Measurements from ENCODE around the gene ZNF414. TPM values are rescaled to one million over a fixed set of nuclear protein-coding genes. Genes with fewer than 3 reads are reported as not detected.

Gene ZNF414
- total and polyA plus RNA-seq, 9 of the 15 experiments (the other 6 are each of a cell fraction or from before 2014, with no cell fraction given), result 0.03 to 27.2 (median 2.2) TPM; not detected in 2

DNA sequence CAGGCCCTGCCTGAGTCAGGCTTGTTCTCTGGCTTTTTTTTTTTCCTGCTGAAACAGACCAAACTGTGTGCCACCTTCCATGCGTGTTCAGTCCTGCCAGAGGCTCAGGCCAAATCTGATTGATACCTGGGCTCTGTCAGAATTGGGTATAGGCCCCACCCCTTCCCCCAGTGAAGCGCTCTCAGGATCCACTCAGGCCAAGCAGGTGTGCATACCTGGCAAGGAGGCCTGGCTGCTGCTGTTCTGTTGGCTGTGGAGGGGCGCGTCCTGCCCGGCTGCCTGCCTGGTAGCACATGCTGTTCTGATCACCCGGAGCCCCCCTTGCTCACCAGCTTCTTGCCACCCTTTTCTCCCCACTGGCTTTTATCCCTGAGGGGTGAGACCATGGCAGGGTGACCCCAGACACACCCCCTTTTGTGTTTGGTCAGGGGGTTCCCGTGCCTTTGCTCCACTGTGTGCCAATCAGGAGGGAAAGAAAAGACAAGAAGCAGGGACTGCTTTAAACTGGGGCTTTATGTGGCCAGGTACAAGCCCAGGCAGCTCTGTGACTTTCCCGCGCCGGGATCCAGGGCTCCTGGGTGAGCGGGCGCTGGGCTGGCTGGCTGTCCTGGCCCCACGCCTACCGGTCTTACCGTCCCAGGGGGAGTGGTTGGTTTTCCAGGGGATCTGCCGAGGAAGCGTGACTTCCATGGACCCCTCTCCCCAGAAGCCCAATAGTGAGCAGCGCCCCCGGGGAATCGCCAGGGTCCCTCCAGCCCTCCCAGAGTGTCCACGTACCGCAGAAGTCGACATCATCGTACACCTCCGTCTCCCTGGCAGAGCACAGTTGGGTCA is 24.2 kb downstream of the ZNF414 start (continued):
- TF ChIP-seq ZZZ3 (IDR thresholded peaks at IDR 0.05) (no peak), SAP30 (IDR thresholded peaks at IDR 0.05; ENCODE audit: borderline replicate concordance, insufficient read depth, low read depth, low read length, poor library complexity, severe bottlenecking) (no peak), ZNF174 (CRISPR knock-in tag; IDR thresholded peaks at IDR 0.05) (no peak), ZNF121 (CRISPR knock-in tag; conservative IDR thresholded peaks at IDR 0.05) (no peak), EP300 (IDR thresholded peaks at IDR 0.05; ENCODE audit: low read length) (no peak), KLF13 (tag; IDR thresholded peaks at IDR 0.05; ENCODE audit: borderline replicate concordance, low read depth) (peak; percentile 30; the same call in 1 of the 2 replicates), ZNF75A (CRISPR knock-in tag; IDR thresholded peaks at IDR 0.05) (no peak), CBX1 (IDR thresholded peaks at IDR 0.05; ENCODE audit: low read depth) (no peak), MAFG (tag; conservative IDR thresholded peaks at IDR 0.05) (no peak), POLR2G (IDR thresholded peaks at IDR 0.05; ENCODE audit: low read depth, low read length) (peak; percentile 72), CXXC5 (CRISPR knock-in tag; IDR thresholded peaks at IDR 0.05) (no peak), MTA3 (IDR thresholded peaks at IDR 0.05; ENCODE audit: borderline replicate concordance) (no peak), BMI1 (IDR thresholded peaks at IDR 0.05; ENCODE audit: low read length) (no peak), MAFK (IDR thresholded peaks at IDR 0.05; ENCODE audit: low read length) (no peak), E2F5 (CRISPR knock-in tag; IDR thresholded peaks at IDR 0.05) (no peak), DNMT1 (IDR thresholded peaks at IDR 0.05) (no peak), FOXJ2 (tag; IDR thresholded peaks at IDR 0.05) (no peak), NFRKB (IDR thresholded peaks at IDR 0.05; ENCODE audit: low read depth) (no peak), JUN (IDR thresholded peaks at IDR 0.05; ENCODE audit: borderline replicate concordance, low read depth, low read length) (no peak), JUN (CRISPR knock-in tag; IDR thresholded peaks at IDR 0.05; ENCODE audit: borderline replicate concordance) (no peak), MYNN (IDR thresholded peaks at IDR 0.05) (peak; percentile 35; the same call in 1 of the 2 replicates), MYNN (CRISPR knock-in tag; IDR thresholded peaks at IDR 0.05) (no peak), FUS (optimal IDR thresholded peaks at IDR 0.05; ENCODE audit: low read depth, low read length) (no peak), POLR2A (conservative IDR thresholded peaks at IDR 0.05) (peak; percentile 63), SLC30A9 (CRISPR knock-in tag; IDR thresholded peaks at IDR 0.05) (no peak), POLR2AphosphoS5 (IDR thresholded peaks at IDR 0.05; ENCODE audit: control insufficient read depth, insufficient read depth, low read depth, low read length) (no peak; the same call in 1 of the 2 replicates), COPS2 (conservative IDR thresholded peaks at IDR 0.05) (no peak), ZNF408 (CRISPR knock-in tag; IDR thresholded peaks at IDR 0.05; ENCODE audit: low read depth) (no peak), TBL1XR1 (IDR thresholded peaks at IDR 0.05; ENCODE audit: low read length in 2 of 2) (no peak), SMARCA4 (IDR thresholded peaks at IDR 0.05) (no peak), GATAD2A (IDR thresholded peaks at IDR 0.05) (no peak)
- TF ChIP-seq, protein P1, sequence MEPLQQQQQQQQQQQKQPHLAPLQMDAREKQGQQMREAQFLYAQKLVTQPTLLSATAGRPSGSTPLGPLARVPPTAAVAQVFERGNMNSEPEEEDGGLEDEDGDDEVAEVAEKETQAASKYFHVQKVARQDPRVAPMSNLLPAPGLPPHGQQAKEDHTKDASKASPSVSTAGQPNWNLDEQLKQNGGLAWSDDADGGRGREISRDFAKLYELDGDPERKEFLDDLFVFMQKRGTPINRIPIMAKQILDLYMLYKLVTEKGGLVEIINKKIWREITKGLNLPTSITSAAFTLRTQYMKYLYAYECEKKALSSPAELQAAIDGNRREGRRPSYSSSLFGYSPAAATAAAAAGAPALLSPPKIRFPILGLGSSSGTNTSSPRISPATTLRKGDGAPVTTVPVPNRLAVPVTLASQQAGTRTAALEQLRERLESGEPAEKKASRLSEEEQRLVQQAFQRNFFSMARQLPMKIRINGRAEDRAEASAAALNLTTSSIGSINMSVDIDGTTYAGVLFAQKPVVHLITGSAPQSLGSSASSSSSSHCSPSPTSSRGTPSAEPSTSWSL (CRISPR knock-in tag; IDR thresholded peaks at IDR 0.05; ENCODE audit: borderline replicate concordance), result no peak

Measured in K562 (cell line).